Left ventricle myocardium superior (tissue), 1 donor: ENCODE data around the gene TNIK. TPM values are rescaled to one million over a fixed set of nuclear protein-coding genes. Genes with fewer than 3 reads are reported as not detected.
"Not testable (repeated sequence)": the region's sequence is repeated elsewhere in the genome, so short reads cannot be mapped to it uniquely, and the experiment has no call there.

ENCODE experiments used
- ATAC-seq: fragments of 200-7000 bp; cut with Tn5 transposase; one replicate; pipeline ENCODE4 v1.9.1; 2020; ENCODE audit warnings: mild to moderate bottlenecking, moderate library complexity
- DNase-seq: peaks from one replicate; pipeline ENCODE4 v3.0.0-alpha.2; 2020
- intact Hi-C: fragments of 100-400 bp; cut with micrococcal nuclease; formaldehyde crosslinking; loops from one replicate; pipeline ENCODE4 v1.11.0; 2022
- total RNA-seq: library from RNA; stranded (reverse); fragmentation: NEBNext Ultra II Directional; extraction: Animal tissue kit (Norgen Biotek cat#: 25700); gene quantifications from one replicate; pipeline ENCODE4 v1.2.1, GENCODE V29; 2021
- donor health status: DM: no; HTN: yes; CAD: no; lungs with severe emphysema.

Gene TNIK
- total RNA-seq, 1 donor from 2014 or later: 32.7 TPM

DNA sequence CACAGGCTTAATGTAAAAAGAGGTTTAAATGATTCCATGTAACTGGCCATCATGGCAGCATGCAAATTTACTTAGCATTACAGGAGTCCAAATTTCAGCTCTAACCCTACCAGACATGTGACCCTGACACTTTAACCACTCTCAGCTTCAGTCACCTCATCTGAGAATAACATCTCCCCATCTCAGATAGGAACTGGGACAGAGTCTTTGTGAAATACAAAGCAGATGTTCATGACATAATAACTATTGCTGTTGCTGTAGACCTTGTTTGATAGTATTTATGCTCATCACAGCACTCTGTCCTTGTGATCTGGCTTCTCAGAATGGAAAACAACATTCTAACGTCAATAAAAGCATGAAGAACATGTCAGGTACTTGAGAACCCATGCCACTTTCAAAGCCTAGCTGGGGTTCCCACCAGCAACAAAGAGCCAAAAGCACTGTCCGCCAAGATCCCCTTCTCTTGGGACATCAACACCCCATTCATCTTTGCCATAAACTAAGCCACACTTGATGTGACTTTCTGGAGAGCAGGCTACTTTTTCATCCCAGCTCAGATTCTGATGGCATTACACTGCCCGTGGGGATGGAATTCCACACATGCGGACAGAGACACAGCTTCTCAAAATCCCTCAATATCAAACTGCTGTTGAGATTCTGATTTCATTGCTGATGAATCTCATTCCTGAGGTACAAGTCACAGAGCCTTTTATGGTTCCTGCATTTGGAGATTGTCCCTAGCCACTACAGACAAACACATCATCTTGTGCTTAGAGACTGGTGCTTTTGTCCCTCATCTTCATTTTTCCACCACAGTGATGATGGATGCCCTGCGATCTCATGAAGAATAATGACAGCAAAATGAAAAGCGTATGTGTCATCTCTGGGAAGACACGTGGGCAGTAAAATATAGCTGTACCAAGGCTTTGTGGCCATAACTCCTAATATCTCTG, 202.7 kb downstream of the TNIK start:
- ATAC-seq (peak; percentile 38), DNase-seq (no peak)
- intact Hi-C loops: no loop called here

DNA sequence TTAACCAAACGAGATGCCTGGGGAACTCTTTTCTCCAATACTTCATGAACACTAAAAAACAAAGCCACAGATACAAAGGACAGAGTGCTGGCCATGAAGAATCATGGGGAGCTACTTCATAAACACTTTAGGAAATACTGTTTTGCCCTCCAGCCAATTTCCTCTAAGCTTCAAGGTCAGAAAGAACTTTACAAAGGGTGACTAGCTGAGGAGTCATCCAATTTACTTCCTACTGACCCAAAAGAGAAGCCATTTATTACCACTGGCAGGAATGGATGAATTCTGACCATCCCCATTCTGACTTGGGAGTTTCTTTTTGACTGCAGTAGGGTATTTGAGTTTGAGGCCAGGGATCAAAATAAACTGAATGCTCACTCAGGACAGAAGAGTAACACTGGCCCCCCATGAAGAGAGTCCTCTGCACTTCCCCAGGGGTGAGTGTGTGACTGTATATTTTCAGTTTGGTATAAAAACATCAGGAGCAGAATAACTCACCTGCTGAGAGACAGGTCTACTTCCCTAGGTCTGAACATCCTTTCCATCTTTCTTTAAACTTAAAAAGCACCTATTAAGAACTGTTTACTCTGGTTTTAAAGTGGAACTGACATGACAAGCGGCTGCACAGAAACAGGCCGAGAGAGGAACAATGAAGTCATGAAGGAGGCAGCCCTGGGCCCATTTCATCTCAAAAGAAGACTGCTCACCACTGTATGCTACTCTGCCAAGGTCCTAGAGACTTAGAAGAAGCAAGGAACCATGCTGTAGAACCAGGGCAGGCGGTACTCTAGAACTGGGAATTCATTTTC, 203.6 kb downstream of the TNIK start:
- no peak for ATAC-seq
- intact Hi-C loops: no loop called here

DNA sequence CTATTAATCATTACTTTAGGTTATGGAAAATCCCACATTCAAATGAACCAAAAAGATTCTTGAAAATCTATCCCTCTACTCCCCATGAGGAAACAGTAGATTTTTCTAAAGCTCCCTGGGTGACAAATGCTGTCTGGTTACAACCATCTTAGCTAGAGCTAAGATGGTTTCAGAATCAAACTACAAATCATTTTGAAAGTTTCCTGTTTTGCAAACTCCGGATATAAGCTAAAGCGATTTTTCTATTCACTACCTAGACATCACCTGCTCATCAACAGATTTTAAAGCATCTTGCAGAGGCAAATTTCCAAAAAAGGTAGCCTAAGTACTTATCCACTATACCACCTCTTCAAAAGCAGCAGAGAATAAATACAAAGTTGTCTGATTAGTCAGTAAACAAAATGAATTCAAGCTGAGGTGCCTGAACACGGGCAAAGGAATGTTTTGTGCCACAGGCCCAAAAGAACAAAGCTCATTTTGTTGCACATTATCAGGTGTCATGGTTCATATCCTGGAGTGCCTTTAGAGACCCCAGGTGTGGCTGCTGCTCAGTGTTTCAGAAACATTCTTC, 204.9 kb downstream of the TNIK start:
- DNase-seq: no peak
- ATAC-seq: no peak
- intact Hi-C loops: no loop called here

More for the DNA sequence above, 203.6 kb downstream of the TNIK start:
- DNase-seq: no peak

DNA sequence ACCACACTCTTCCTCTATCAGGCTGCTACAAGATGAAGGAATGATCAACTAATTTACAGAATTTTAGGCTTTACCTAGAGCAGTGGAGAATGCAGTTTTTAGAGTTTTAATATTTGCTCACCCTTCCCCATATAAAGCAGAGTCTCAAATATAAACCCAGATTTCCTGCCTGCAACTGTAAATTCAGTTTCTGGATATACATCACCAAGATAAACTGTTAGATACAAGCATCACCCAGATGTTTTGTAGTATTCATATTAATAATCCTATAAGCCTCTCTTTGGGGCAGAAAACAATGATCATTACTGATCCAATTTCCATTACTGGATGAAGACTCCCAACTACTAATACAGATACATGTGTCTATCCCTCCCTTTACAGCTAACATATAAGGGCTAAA, 205.9 kb downstream of the TNIK start:
- ATAC-seq (no peak), DNase-seq (no peak)
- intact Hi-C loops: no loop called here

DNA sequence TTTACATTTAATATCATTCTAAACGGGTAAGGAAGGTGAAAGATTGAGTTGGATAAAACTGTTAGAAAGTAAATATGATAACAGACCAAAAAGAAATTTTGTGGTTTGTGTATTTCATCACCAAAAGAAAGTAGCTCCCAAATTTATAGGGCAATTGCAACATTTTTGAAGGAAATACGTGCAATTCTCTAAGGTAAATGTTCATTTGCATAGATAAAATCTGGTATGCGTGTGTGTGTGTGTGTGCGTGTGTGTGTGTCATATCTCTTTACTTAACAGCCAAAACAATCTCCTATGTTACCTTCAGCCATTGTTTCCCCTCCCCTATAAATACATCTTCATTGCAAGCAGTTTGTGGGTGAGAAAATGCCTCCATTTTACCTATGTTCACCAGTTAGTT, 208.4 kb downstream of the TNIK start:
- intact Hi-C loops: no loop called here
- no peak for DNase-seq
- ATAC-seq: no peak

DNA sequence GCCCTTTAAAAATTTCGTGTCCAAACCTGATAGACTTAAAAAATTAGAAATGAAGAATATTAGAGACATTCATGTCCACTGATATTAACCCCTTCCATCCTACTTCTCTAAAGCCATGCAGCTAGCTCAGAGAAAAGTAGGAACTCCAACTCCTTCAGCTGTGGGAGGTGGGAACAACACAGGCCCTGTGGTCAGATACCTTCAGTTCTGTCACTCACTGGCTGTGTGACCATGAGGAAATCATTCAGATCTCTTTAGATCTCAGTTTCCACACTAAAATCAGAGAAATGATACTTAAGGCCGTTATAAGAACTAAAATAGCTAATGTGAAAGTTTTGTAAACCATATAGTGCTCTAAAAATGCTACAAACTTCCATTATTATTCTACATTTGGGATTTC, 209.8 kb downstream of the TNIK start:
- no peak for ATAC-seq
- intact Hi-C loops: no loop called here

DNA sequence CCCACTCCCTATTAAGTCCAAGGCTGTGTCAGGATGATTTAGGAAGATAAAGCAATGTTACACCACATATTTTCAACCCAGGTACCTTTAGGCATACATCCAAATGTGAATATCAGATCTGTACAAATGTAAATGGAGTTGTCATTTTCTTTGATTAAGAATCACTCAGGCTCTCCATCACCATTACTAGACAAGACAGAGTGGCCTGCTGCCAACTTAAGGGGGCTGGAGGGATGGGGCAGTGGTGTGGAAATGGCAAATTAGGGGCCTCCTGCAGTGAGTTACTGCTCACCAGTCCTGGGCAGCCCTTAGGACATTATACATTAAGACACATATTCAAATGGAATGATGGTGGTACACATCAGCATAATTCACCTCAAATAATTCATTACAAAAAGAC, 211.0 kb downstream of the TNIK start:
- DNase-seq (no peak), ATAC-seq (no peak)
- intact Hi-C loops: no loop called here

More for the DNA sequence above, 209.8 kb downstream of the TNIK start:
- DNase-seq: no peak

DNA sequence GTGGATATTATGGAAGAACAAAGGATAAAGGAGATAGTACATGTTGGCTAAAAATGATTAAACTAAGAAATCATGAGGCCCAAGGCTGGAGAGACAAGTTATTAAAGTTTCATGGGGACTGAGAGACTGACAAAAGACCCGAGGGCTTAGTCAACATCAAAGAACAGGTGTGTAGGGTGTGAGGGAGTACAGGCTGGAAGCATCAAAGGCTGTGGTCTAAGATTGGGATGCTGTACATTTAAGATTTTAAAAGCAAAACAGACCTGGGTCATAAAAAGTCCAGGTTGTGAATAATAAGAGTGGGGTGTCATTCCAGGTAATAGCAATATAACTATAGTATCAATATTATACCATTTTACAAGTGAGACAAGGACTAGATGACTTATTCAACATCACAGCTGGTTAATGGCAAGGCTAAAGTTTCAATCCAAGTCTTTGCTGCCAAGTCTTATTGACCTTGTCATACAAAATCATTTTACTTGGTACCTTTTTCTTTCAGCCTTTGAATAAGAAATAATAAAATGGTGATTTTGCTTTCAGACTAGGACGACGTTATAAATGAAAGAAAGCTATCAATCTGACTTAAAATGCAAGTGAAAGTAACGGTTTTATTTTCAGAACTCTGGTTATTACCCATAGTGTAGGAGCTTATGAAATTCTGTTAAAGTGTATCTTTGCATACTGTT, 211.6 kb downstream of the TNIK start:
- ATAC-seq (no peak), DNase-seq (no peak)
- intact Hi-C loops: no loop called here

DNA sequence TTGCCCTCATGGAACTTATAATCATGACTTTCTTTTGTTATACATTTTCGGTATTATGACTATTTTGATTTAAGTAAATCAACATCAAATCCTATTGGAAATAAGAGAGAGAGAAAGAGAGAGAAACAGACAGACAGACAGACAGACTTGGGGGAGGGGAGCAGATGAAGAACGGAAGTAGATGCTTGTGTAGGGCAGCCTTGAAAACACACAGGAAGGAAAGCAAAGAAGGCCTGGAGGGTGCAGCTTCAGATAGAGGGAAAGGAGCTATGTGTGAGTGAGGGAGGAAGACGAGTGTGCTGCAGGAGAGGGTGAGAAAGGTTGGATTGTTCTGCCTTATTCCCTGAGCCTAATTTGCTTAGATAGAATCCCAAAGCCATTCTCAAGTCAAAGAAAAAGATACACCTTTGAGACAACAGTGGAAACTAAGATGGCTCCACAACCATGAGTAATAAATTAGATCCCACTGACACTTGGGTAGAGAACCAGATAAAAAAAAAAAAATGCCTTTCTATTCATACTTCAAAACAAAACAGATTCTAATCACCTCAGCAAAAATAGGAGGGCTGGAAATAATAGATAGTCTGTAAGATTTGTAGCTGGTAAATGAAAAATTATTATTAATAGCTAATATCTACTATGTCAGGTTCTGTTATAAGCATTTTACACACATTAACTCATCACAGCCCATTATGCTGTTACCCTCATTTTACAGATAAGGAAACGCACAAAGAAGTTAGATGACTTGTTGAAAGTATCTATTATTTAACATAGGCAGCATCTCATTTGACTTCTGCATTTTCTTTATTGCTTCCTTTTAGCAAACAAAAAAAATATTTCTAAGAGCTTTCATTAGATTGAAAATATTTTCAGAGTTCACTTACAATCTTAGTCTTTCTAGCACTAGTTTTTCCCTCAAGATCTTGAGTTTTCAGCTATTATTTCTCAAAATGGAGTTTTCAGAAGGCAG, 214.1 kb downstream of the TNIK start:
- ATAC-seq: no peak
- intact Hi-C loops: no loop called here
- DNase-seq: no peak

DNA sequence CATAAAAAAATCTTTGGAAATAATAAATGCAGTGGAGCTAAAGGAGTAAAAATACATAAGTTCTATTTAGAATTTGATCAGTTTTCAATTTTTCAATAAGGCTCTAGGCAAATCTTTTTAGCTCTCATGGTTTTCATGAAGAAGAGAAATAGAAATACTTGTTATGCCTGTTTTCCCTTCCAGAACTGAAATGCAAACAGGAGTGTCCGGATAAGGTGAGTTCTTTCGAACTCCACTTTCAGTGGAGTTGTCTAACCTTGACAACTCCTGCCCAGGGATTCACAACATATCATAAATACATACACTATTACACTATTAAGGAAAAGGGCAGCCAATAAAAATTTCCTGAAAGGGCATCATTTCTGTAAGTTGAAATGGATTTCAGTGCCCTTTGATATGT, 217.3 kb downstream of the TNIK start:
- intact Hi-C loops: no loop called here
- no peak for ATAC-seq
- no peak for DNase-seq

DNA sequence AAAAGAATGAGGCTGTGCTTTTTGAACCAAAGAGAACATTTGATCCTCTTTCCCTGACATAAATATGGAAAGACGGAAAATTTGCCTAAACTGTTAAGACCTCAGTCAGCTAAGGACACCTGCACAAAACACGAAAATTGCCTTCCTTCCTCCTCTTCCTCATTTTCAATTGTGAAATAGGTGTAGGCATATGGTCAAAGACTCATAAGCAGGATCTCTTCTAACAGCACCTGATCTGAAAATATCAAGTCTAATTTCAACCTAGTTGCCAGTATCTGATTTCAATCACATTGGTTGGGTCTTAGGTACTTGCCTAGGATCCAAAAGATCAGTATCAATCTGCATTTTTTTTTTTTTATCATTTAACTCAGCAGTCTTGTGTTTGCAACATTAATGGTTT, 218.0 kb downstream of the TNIK start:
- DNase-seq (no peak), ATAC-seq (no peak)
- intact Hi-C loops: no loop called here

DNA sequence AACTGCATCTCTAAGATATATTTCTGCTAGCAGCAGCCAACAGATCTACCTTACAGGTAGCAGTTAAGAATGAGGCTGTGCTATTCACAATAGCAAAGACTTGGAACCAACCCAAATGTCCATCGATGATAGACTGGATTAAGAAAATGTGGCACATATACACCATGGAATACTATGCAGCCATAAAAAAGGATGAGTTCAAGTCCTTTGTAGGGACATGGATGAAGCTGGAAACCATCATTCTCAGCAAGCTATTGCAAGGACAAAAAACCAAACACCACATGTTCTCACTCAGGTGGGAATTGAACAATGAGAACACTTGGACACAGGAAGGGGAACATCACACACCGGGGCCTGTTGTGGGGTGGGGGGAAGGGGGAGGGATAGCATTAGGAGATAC, 218.6 kb downstream of the TNIK start:
- ATAC-seq, intact Hi-C loops, DNase-seq: not testable (repeated sequence)

DNA sequence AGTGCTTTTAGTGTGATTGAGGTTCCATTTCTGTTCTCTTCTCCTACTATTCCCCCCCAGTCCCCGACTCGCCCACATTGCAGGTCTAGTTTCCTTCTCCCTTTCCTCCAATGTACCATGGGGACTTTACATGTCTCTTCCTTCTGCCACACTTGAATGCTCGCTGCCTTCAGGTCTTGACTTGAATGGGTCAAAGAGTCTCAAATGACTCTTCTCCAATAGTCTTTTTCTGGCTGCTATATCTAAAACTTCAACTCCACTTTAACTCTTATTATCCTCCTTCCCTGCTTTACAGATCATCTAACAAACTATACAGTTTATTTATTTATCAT, 219.7 kb downstream of the TNIK start:
- DNase-seq: no peak
- no peak for ATAC-seq
- intact Hi-C loops: no loop called here

DNA sequence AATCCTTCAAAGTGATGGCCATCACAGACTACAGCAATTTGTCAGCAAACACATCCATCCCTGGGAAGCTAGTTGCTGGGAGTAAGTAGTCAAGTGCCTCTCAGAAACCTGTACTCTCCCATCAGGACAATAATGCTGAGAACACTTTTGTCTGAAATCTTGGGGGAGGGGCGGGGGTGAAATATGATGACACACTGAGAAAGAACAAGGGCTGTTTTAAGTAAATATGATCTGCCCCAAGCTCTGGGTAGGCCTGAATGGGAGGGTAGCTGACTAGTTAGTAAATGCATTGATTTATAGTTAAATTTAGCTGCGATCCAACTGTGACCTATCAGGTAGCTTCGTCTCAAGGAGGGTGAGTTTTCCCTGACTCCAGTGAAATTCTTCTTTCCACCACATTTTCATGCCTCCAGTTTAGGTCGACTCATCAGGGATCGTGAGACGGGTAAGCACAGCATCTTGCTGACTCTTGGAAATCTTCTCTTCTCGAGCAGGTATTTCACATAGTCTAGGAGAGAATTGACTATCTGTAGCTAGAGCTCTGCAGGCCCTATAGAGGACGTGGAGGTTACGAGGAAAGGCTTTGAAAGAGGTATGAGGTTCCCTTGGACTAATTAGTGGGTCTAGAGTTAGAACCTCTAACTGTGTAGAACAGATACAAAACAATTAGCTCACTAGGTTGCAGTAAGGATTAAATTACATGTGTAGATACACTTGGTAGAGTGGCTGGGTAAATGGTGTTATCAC, 220.3 kb downstream of the TNIK start:
- DNase-seq: no peak
- no peak for ATAC-seq
- intact Hi-C loops: no loop called here

DNA sequence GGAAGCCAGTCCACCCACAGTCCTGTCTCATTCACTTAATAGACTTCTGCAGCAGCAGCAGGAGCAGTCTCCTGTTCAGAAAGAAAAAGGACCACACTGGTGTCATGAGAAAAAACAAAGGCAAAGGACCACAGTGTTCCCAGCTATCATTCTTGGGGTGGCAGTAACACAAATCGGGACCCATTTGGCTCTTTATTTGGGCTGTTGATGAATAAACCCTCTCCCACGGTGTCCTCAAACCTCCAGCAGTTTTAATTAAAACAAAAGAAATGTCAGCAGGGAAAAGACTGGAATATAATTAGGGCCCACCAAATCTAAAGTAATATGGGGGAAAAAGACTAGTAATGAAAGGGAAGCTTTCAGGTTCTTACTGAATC, 223.2 kb downstream of the TNIK start:
- ATAC-seq (no peak), DNase-seq (no peak)
- intact Hi-C loops: no loop called here

DNA sequence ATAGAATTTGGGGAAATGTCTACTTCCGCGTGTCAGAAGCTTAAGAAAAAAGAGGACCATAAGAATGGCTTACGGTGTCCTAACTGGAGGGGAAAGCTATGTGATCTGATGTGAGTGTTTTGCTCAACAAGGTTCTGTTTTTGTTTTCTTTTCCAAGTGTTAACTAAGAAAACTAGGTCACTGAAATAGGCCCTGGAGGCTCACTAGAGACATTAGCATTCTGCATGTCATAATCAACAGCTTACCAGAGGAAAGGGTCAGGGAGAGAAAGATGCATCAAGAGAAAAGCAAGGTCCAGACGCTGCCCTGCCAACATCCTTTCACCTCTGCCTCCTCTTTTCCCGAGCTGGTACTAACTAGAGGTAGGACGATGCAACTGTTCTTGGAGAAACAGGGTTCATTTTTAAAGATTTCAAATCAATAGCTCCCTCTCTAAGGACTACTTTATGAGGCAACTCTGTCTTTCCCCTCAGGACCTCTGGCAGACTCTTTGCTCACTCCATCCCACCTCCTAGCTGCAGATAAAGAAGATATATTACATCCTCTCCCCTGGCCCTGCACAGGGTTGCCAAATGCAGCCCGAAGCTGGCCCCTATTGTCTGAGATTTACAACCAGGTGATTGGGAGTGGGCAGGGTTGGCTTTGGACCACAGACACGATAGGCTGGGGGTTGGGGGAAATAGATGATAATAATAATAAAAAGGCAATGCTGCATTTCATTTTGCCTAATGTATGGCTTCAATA, 223.8 kb downstream of the TNIK start:
- intact Hi-C loops: no loop called here
- DNase-seq (no peak), ATAC-seq (peak; percentile 32)

DNA sequence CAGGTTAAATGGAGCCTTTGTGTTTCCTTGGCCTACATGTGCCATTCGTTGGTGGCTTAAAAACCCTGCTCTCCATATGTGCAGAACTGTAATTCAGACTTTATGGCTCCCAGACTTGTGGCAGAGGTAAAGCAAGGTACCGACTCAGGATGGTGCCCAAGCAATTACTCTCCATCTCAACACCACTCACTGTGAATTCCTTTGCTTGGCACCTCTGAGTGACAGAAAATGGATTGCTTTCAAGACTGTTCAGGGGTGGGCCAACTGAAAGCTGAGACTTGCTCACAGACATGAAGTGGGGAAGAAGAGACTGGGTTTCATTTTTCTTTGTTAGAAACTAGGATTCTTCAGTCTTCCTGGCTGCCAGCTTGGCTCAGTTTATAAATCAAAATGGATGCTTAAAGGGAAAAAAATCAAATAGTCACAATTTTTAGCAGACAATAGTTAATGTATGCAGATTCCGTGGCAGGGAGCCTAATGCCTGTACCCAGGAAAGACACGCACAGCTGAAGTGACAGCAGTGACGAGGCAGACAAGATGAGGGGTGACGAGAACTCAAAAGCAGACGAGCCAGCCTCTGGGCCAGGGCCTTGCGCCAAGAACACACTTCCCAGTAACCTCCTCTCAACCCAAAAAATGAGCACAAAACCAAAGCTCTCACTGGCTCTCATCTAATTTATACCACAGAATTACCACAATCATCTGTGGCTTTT, 225.8 kb downstream of the TNIK start:
- intact Hi-C loops: no loop called here
- DNase-seq (peak; percentile 42), ATAC-seq (peak; percentile 72)
